Sigmoid colon (tissue), 7 donors: ENCODE measurements around the gene SERPIND1. TPM values are rescaled to one million over a fixed set of nuclear protein-coding genes. Genes with fewer than 3 reads are reported as not detected.

Experiments used
- DNase-seq: peaks from one replicate; pipeline ENCODE4 v3.0.0-alpha.2; 2019
- H3K27ac ChIP-seq, 4 donors: fragments of 200-600 bp; sonication (generic); one replicate each; pipeline ENCODE4 v1.5.1; 2016 to 2019; ENCODE audit warnings: mild to moderate bottlenecking in 1 of 4
- H3K27me3 ChIP-seq, 3 donors: fragments of 200-600 bp; sonication (generic); one replicate each; pipeline ENCODE4 v1.5.1; 2019; ENCODE audit warnings: mild to moderate bottlenecking in 1 of 3
- H3K36me3 ChIP-seq, 4 donors: fragments of 200-600 bp; sonication (generic); one replicate each; pipeline ENCODE4 v1.5.1; 2016 to 2019
- H3K4me1 ChIP-seq, 4 donors: fragments of 200-600 bp; sonication (generic); one replicate each; pipeline ENCODE4 v1.5.1; 2017 to 2019
- H3K4me3 ChIP-seq, 4 donors: fragments of 200-600 bp; sonication (generic); one replicate each; pipeline ENCODE4 v1.5.1; 2017 to 2019; ENCODE audit warnings: mild to moderate bottlenecking in 2 of 4, moderate library complexity in 1 of 4
- H3K9me3 ChIP-seq, 4 donors: fragments of 200-600 bp in 3 of 4; sonication (generic) in 3 of 4; one replicate each; pipeline versions ENCODE4 v1.5.1 to v1.6.1; 2013 to 2019
- EP300 ChIP-seq, 4 donors: sonication (generic); formaldehyde crosslinking; IDR thresholded peaks; one replicate each; pipeline ENCODE4 v1.6.1; 2017; ENCODE audit warnings: antibody characterized with exemption in 4 of 4
- POLR2A ChIP-seq, 2 donors: fragments of 450-650 bp; IDR thresholded peaks; one replicate each; pipeline ENCODE4 v1.6.1; 2016; ENCODE audit warnings: antibody characterized with exemption in 2 of 2, mild to moderate bottlenecking in 2 of 2, moderate library complexity in 2 of 2
- POLR2AphosphoS5 ChIP-seq, 4 donors: sonication (generic); formaldehyde crosslinking; IDR thresholded peaks; one replicate each; pipeline ENCODE4 v1.6.1; 2017; ENCODE audit warnings: antibody characterized with exemption in 4 of 4
- WGBS, 2 donors: extraction: QIAGEN DNeasy Blood & Tissue Kit; methylation state at CpG; one replicate each; pipeline ENCODE4 v1.1.7; 2013; 5-methylcytosine and 5-hydroxymethylcytosine counted together
- intact Hi-C: fragments of 100-400 bp; cut with DNase I; formaldehyde crosslinking; loops from one replicate; pipeline ENCODE4 v1.15.1; 2023
- polyA plus RNA-seq, 3 donors: library from polyadenylated mRNA; stranded (reverse); fragments of 200-250 nt; gene quantifications; one replicate each; pipeline ENCODE4 v1.2.3, GENCODE V29; 2013
- total RNA-seq, 4 donors: library from RNA; depleted of rRNA; stranded (reverse); fragments of >200 nt; gene quantifications; one replicate each; pipeline ENCODE4 v1.1.0, GENCODE V29; 2016
- TF ChIP-seq, protein P1 (sequence below), 4 experiments: fragments of 450-650 bp in 3 of 4; fragments of 200-600 bp in 1 of 4; IDR thresholded peaks; one replicate each; pipeline ENCODE4 v1.5.1; 2016 to 2019; ENCODE audit warnings: antibody characterized with exemption in 4 of 4, mild to moderate bottlenecking in 3 of 4, moderate library complexity in 2 of 4
- donor health status: healthy with polysubstance abuse.
- donor health status: Bipolar disorder and iron deficiency.
- donor health status: healthy.

The SERPIND1 gene
- total and polyA plus RNA-seq, 7 donors = 0.04 TPM; not detected in 6

DNA sequence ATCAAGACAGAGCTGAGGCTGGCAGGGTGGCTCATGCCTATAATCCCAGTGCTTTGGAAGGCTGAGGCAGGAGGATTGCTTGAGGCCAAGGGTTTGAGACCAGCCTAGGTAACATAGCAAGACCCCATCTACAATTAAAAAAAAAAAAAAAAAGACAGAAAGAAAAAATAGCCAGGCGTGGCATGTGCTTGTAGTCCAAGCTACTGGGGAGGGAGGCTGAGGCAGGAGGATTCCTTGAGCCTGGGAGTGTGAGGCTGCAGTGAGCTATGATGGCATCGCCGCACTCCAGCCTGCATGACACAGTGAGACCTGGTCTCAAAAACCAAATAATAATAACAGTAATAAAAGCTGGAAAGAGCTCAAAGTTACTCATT, 9.4 kb downstream of the SERPIND1 start:
- no peak for DNase-seq
- Histone ChIP-seq H3K9me3 (no peaks in the 10 kb centered on the region), H3K36me3 (peaks cover 13 to 58% (median 23%) of the 10 kb centered on the region in 4 donors), H3K4me1 (no peaks in the 10 kb centered on the region), H3K27me3 (no peaks in the 10 kb centered on the region), H3K27ac (no peak overlapping the region), H3K4me3 (no peak overlapping the region)
- TF ChIP-seq POLR2A (IDR thresholded peaks at IDR 0.05) = no peak
- TF ChIP-seq EP300 (IDR thresholded peaks at IDR 0.05) = no peak
- no peak for TF ChIP-seq POLR2AphosphoS5 (IDR thresholded peaks at IDR 0.05)
- TF ChIP-seq, protein P1, sequence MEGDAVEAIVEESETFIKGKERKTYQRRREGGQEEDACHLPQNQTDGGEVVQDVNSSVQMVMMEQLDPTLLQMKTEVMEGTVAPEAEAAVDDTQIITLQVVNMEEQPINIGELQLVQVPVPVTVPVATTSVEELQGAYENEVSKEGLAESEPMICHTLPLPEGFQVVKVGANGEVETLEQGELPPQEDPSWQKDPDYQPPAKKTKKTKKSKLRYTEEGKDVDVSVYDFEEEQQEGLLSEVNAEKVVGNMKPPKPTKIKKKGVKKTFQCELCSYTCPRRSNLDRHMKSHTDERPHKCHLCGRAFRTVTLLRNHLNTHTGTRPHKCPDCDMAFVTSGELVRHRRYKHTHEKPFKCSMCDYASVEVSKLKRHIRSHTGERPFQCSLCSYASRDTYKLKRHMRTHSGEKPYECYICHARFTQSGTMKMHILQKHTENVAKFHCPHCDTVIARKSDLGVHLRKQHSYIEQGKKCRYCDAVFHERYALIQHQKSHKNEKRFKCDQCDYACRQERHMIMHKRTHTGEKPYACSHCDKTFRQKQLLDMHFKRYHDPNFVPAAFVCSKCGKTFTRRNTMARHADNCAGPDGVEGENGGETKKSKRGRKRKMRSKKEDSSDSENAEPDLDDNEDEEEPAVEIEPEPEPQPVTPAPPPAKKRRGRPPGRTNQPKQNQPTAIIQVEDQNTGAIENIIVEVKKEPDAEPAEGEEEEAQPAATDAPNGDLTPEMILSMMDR (IDR thresholded peaks at IDR 0.05) = no peak
- intact Hi-C loops = no loop called here
- 95 to 100% methylated on average over 3 of the region's 3 CpGs for WGBS, 2 donors

DNA sequence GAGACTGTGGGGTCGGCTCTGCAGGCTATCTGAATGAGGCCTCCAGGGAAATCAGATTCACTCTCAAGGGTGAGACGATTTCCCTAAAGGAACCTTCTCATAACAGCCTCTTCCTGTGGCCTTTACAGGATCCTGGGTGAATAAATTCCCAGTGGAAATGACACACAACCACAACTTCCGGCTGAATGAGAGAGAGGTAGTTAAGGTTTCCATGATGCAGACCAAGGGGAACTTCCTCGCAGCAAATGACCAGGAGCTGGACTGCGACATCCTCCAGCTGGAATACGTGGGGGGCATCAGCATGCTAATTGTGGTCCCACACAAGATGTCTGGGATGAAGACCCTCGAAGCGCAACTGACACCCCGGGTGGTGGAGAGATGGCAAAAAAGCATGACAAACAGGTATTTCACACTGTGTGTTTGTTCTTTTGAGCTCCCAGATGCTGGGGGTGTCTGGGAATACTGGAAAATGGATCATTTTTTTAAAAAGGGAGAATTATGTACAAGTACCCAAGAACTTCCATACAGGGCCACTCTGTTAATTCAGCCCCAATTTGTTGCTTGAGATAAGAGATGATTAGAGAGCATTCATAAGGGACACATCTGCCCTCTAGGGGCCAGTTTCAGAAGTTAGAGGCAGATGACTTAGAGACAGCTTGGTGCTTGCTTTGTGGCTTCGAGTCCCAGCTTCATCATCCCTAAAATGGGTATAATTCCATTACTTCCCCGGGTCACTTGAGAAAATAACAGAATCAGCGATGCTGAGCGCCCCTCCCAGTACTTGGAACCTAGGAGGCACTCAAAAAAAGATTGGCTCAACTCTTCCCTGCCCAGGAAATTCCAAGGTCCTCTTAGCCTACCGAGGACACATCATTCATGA, 10.2 kb downstream of the SERPIND1 start:
- no peaks in the 10 kb centered on the region for H3K9me3 ChIP-seq
- no peak overlapping the region for H3K27ac ChIP-seq
- intact Hi-C loops = no loop called here
- TF ChIP-seq POLR2A (IDR thresholded peaks at IDR 0.05) = no peak
- TF ChIP-seq, protein P1 (IDR thresholded peaks at IDR 0.05) = peak in 3 of 4 experiments; percentile 7 to 53 (median 40)
- no peak for TF ChIP-seq EP300 (IDR thresholded peaks at IDR 0.05)
- no peaks in the 10 kb centered on the region for H3K4me1 ChIP-seq
- no peak for DNase-seq
- H3K27me3 ChIP-seq = no peaks in the 10 kb centered on the region
- H3K4me3 ChIP-seq = no peak overlapping the region
- WGBS, 2 donors = 76 to 82% methylated on average over 14 of the region's 14 CpGs
- H3K36me3 ChIP-seq = peaks cover 13 to 58% (median 24%) of the 10 kb centered on the region in 4 donors

DNA sequence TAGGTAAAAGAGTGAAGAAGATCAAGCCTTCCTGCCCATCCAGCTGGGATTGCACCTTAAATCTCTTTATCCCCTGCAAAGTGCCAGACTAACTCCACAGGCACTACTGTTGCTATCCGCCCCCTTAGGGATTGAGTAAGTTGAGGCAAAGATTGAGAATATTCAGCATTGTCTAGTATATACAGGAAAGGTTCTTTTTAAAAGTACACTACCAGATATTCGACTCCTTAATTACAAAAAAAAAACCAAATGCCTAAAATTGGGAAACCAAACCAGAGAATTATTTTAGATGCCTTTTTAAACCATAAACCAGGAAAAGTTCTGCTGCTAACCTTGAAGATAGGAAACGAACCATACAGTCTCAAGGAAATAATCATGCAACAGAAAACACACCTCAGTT, 11.5 kb downstream of the SERPIND1 start:
- H3K9me3 ChIP-seq = no peaks in the 10 kb centered on the region
- DNase-seq = no peak
- peaks cover 13 to 63% (median 22%) of the 10 kb centered on the region in 4 donors for H3K36me3 ChIP-seq
- no peaks in the 10 kb centered on the region for H3K4me1 ChIP-seq
- intact Hi-C loops = no loop called here
- no peaks in the 10 kb centered on the region for H3K27me3 ChIP-seq
- no peak overlapping the region for H3K27ac ChIP-seq
- 86 to 91% methylated on average over 3 of the region's 3 CpGs for WGBS, 2 donors
- no peak overlapping the region for H3K4me3 ChIP-seq
- TF ChIP-seq POLR2AphosphoS5 (IDR thresholded peaks at IDR 0.05) (no peak), EP300 (IDR thresholded peaks at IDR 0.05) (no peak), POLR2A (IDR thresholded peaks at IDR 0.05) (no peak)
- TF ChIP-seq, protein P1 (IDR thresholded peaks at IDR 0.05) = no peak

DNA sequence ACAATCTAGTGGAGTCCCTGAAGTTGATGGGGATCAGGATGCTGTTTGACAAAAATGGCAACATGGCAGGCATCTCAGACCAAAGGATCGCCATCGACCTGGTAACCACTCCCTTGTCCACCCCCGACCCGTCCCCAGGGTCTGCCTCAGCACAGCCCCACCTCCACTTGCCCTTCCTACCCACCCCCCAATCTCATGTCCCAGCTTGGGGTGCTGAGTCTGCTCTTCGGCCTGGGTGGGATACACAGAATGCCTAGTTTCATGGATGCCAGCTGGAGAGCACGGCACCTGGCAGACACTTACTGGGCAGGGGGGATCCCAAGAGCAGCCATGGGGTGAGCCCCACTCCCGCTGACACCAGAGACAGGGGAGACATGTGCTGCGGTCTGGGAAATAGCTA, 12.1 kb downstream of the SERPIND1 start:
- no peaks in the 10 kb centered on the region for H3K9me3 ChIP-seq
- H3K4me3 ChIP-seq = no peak overlapping the region
- intact Hi-C loops = no loop called here
- peaks cover 13 to 67% (median 22%) of the 10 kb centered on the region in 4 donors for H3K36me3 ChIP-seq
- H3K4me1 ChIP-seq = no peaks in the 10 kb centered on the region
- H3K27me3 ChIP-seq = no peaks in the 10 kb centered on the region
- TF ChIP-seq, protein P1 (IDR thresholded peaks at IDR 0.05) = no peak
- TF ChIP-seq EP300 (IDR thresholded peaks at IDR 0.05) = no peak
- TF ChIP-seq POLR2A (IDR thresholded peaks at IDR 0.05) = no peak
- TF ChIP-seq POLR2AphosphoS5 (IDR thresholded peaks at IDR 0.05) = no peak
- H3K27ac ChIP-seq = no peak overlapping the region
- DNase-seq = no peak
- 91 to 97% methylated on average over 8 of the region's 8 CpGs for WGBS, 2 donors
